ENCODE data around the gene ABCA1. TPM values are rescaled to one million over a fixed set of nuclear protein-coding genes. Genes with fewer than 3 reads are reported as not detected.
A peak's percentile ranks its signal among the peaks of the same experiment; 100 is the strongest.
"Not testable (repeated sequence)": the region's sequence is repeated elsewhere in the genome, so short reads cannot be mapped to it uniquely, and the experiment has no call there.

Gene ABCA1
- polyA plus RNA-seq, 3 donors, result 2.0 to 5.1 (median 2.7) TPM

DNA sequence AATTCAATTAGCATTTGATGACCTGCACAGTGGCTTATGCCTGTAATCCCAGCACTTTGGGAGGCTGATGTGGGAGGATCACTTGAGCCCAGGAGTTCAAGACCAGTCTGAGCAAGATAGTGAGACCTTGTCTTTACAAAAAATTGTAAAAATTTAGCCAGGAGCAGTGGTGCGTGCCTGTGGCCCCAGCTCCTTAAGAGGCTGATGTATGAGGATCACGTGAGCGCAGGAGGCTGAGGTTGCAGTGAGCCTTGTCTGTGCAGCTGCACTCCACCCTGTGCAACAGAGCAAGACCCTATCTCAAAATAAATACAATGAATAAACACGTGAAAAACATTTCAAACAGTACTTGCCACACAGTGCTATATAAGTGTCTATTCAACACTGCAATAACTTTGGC lies 4.2 kb downstream of the ABCA1 start:
- no peak for DNase-seq
- Histone ChIP-seq H3K9me3 (replicated peaks in 1 of 2; ENCODE audit: control insufficient read depth in 1 of 2, insufficient read depth in 1 of 2, low read length in 2 of 2) (no peaks in the 10 kb centered on the region), H3K27me3 (ENCODE audit: control insufficient read depth in 2 of 2, insufficient read depth in 2 of 2, low read length in 2 of 2) (no peaks in the 10 kb centered on the region), H3K4me2 (replicated peaks; ENCODE audit: extremely low read depth, low read length, poor library complexity, severe bottlenecking) (no peak overlapping the region), H3K27ac (ENCODE audit: low read depth in 1 of 2, low read length in 2 of 2) (no peak overlapping the region), H3K4me3 (replicated peaks in 1 of 3; ENCODE audit: low read depth in 2 of 3, low read length in 3 of 3) (no peak overlapping the region), H2AFZ (ENCODE audit: insufficient read depth, low read depth, low read length, poor library complexity, severe bottlenecking) (no peak overlapping the region), H3K79me2 (ENCODE audit: insufficient read depth, low read length) (peaks cover 36% of the 10 kb centered on the region), H3K36me3 (replicated peaks in 1 of 2; ENCODE audit: control insufficient read depth in 1 of 2, insufficient read depth in 2 of 2, low read length in 2 of 2) (no peaks in the 10 kb centered on the region), H3K4me1 (ENCODE audit: control insufficient read depth in 1 of 2, insufficient read depth in 2 of 2, low read length in 2 of 2) (peaks cover 42 to 46% of the 10 kb centered on the region in 2 donors), H4K20me1 (ENCODE audit: insufficient read depth, low read length) (peaks cover 82% of the 10 kb centered on the region), H3K9ac (ENCODE audit: insufficient read depth, low read length, poor library complexity, severe bottlenecking) (no peak overlapping the region)
- intact Hi-C loops (cut with micrococcal nuclease), result loop anchor here (10.0 kb wide), 2 partner anchors 321 to 771 kb away; partner anchors contain the start of genes SLC44A1 (in 1 of the 2) and TMEM38B (in 1 of the 2)
- H3K36me3 Mint-ChIP-seq, result peaks cover 0 to 20% of the 10 kb centered on the region in 2 donors
- TF ChIP-seq CTCF (IDR thresholded peaks at IDR 0.05), result no peak
- H3K9me3 Mint-ChIP-seq, result no peaks in the 10 kb centered on the region
- H3K4me1 Mint-ChIP-seq, result peaks cover 53% of the 10 kb centered on the region
- peaks cover 2 to 9% (median 4%) of the 10 kb centered on the region in 3 donors for H3K27me3 Mint-ChIP-seq (ENCODE audit: low read depth in 3 of 3)
- no peak overlapping the region for H3K27ac Mint-ChIP-seq
- peak overlapping the region in 1 of 2 donors; percentile 47 for H3K4me3 Mint-ChIP-seq
- WGBS (ENCODE audit: insufficient coverage), result no CpG with 5 or more reads among the region's 4 CpGs

GRCh38 chr9:104923289-104923688 lies 4.7 kb downstream of the ABCA1 start:
- intact Hi-C loops (cut with micrococcal nuclease), result loop anchor here (10.0 kb wide), 2 partner anchors 322 to 772 kb away; partner anchors contain the start of genes SLC44A1 (in 1 of the 2) and TMEM38B (in 1 of the 2)
- WGBS (ENCODE audit: insufficient coverage), result no CpG with 5 or more reads among the region's 2 CpGs
- H3K27ac Mint-ChIP-seq, result no peak overlapping the region
- H3K79me2 ChIP-seq (ENCODE audit: insufficient read depth, low read length), result peaks cover 40% of the 10 kb centered on the region
- no peaks in the 10 kb centered on the region for H3K9me3 Mint-ChIP-seq
- peak in 2 of 3 donors; percentile 14 to 37 for DNase-seq
- TF ChIP-seq CTCF (IDR thresholded peaks at IDR 0.05), result no peak
- no peaks in the 10 kb centered on the region for H3K27me3 ChIP-seq (ENCODE audit: control insufficient read depth in 2 of 2, insufficient read depth in 2 of 2, low read length in 2 of 2)
- H3K36me3 Mint-ChIP-seq, result peaks cover 0 to 20% of the 10 kb centered on the region in 2 donors
- no peak overlapping the region for H3K4me3 ChIP-seq (replicated peaks in 1 of 3; ENCODE audit: low read depth in 2 of 3, low read length in 3 of 3)
- peaks cover 52% of the 10 kb centered on the region for H3K4me1 Mint-ChIP-seq
- peaks cover 87% of the 10 kb centered on the region for H4K20me1 ChIP-seq (ENCODE audit: insufficient read depth, low read length)
- no peak overlapping the region for H3K27ac ChIP-seq (ENCODE audit: low read depth in 1 of 2, low read length in 2 of 2)
- peaks cover 0 to 5% (median 2%) of the 10 kb centered on the region in 3 donors for H3K27me3 Mint-ChIP-seq (ENCODE audit: low read depth in 3 of 3)
- no peaks in the 10 kb centered on the region for H3K9me3 ChIP-seq (replicated peaks in 1 of 2; ENCODE audit: control insufficient read depth in 1 of 2, insufficient read depth in 1 of 2, low read length in 2 of 2)
- H3K9ac ChIP-seq (ENCODE audit: insufficient read depth, low read length, poor library complexity, severe bottlenecking), result no peak overlapping the region
- peak overlapping the region in 1 of 2 donors; percentile 47 for H3K4me3 Mint-ChIP-seq
- no peak overlapping the region for H3K4me2 ChIP-seq (replicated peaks; ENCODE audit: extremely low read depth, low read length, poor library complexity, severe bottlenecking)
- H2AFZ ChIP-seq (ENCODE audit: insufficient read depth, low read depth, low read length, poor library complexity, severe bottlenecking), result no peak overlapping the region
- no peaks in the 10 kb centered on the region for H3K36me3 ChIP-seq (replicated peaks in 1 of 2; ENCODE audit: control insufficient read depth in 1 of 2, insufficient read depth in 2 of 2, low read length in 2 of 2)
- H3K4me1 ChIP-seq (ENCODE audit: control insufficient read depth in 1 of 2, insufficient read depth in 2 of 2, low read length in 2 of 2), result peaks cover 39 to 44% of the 10 kb centered on the region in 2 donors

DNA sequence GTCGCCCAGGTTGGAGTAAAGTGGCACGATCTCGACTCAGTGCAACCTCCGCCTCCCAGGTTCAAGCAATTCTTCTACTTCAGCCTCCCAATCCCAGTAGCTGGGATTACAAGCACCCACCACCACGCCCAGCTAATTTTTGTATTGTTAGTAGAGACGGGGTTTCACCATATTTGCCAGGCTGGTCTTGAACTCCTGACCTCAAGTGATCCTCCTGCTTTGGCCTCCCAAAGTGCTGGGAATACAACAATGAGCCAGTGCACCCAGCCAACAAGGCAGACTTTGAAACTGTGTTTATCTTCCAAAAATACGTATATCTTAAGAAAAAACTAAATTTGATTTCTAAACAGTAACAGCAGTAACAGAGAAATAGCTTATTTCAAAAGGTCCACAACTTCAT lies 5.2 kb downstream of the ABCA1 start:
- H3K9me3 ChIP-seq (replicated peaks in 1 of 2; ENCODE audit: control insufficient read depth in 1 of 2, insufficient read depth in 1 of 2, low read length in 2 of 2); H3K4me3 Mint-ChIP-seq; DNase-seq; H3K36me3 ChIP-seq (replicated peaks in 1 of 2; ENCODE audit: control insufficient read depth in 1 of 2, insufficient read depth in 2 of 2, low read length in 2 of 2); H3K4me3 ChIP-seq (replicated peaks in 1 of 3; ENCODE audit: low read depth in 2 of 3, low read length in 3 of 3); H3K9me3 Mint-ChIP-seq; H3K9ac ChIP-seq (ENCODE audit: insufficient read depth, low read length, poor library complexity, severe bottlenecking); H3K27me3 ChIP-seq (ENCODE audit: control insufficient read depth in 2 of 2, insufficient read depth in 2 of 2, low read length in 2 of 2); H3K27ac Mint-ChIP-seq; H3K27me3 Mint-ChIP-seq (ENCODE audit: low read depth in 3 of 3); H3K4me2 ChIP-seq (replicated peaks; ENCODE audit: extremely low read depth, low read length, poor library complexity, severe bottlenecking); H2AFZ ChIP-seq (ENCODE audit: insufficient read depth, low read depth, low read length, poor library complexity, severe bottlenecking); H3K27ac ChIP-seq (ENCODE audit: low read depth in 1 of 2, low read length in 2 of 2): not testable (repeated sequence)
- Histone ChIP-seq H3K4me1 (ENCODE audit: control insufficient read depth in 1 of 2, insufficient read depth in 2 of 2, low read length in 2 of 2) (peaks cover 38 to 39% of the 10 kb centered on the region in 2 donors), H3K79me2 (ENCODE audit: insufficient read depth, low read length) (peaks cover 43% of the 10 kb centered on the region), H4K20me1 (ENCODE audit: insufficient read depth, low read length) (peaks cover 90% of the 10 kb centered on the region)
- peaks cover 0 to 21% of the 10 kb centered on the region in 2 donors for H3K36me3 Mint-ChIP-seq
- 100% methylated on average over 1 of the region's 7 CpGs for WGBS (ENCODE audit: insufficient coverage)
- intact Hi-C loops (cut with micrococcal nuclease), result loop anchor here (10.0 kb wide), 2 partner anchors 322 to 772 kb away; partner anchors contain the start of genes SLC44A1 (in 1 of the 2) and TMEM38B (in 1 of the 2)
- peaks cover 51% of the 10 kb centered on the region for H3K4me1 Mint-ChIP-seq

All from CD14-positive monocyte (primary cell).